Measurements from ENCODE around the gene TBL1XR1. TPM values are rescaled to one million over a fixed set of nuclear protein-coding genes. Genes with fewer than 3 reads are reported as not detected.

TBL1XR1 gene
- total RNA-seq, 1 experiment from 2014 or later, result 81.0 TPM

DNA sequence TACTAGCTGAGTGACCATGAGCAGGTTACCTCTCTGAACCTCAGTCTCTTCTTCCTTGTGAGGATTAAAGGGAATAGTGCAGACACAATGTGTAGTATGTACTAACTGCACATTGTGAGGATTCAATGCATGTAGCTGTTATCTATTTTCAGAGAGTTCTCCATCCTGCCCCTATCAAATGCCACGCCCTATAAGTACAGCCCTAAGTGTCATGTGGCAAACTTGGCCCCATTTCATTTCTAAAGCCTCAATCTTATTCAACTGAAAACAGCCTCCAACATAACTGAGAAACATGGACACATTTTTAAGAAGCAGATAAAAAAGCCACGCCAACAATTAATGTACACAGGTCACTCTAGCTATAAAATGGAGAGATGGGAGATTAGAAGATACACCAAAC is 220.0 kb downstream of the TBL1XR1 start:
- Histone ChIP-seq H3K36me3 (ENCODE audit: insufficient read depth, low read length) (no peaks in the 10 kb centered on the region), H3K27ac (ENCODE audit: low read length) (no peak overlapping the region), H3K4me2 (ENCODE audit: low read depth, low read length, poor library complexity, severe bottlenecking) (no peak overlapping the region), H4K20me1 (ENCODE audit: insufficient read depth, low read depth, low read length) (no peaks in the 10 kb centered on the region), H3K9me2 (replicated peaks; ENCODE audit: insufficient read depth, low read length) (no peaks in the 10 kb centered on the region), H3K27me3 (ENCODE audit: low read length) (no peaks in the 10 kb centered on the region), H3K4me1 (ENCODE audit: low read length) (no peaks in the 10 kb centered on the region), H3K4me3 (ENCODE audit: low read length) (no peak overlapping the region), H3K9ac (ENCODE audit: low read length) (no peak overlapping the region), H3K79me2 (ENCODE audit: low read length) (no peaks in the 10 kb centered on the region), H2AFZ (ENCODE audit: low read length) (no peak overlapping the region), H3K9me3 (ENCODE audit: low read length) (no peaks in the 10 kb centered on the region)
- DNase-seq, result no peak

- no peak overlapping the region for H3K27ac ChIP-seq (ENCODE audit: low read length)
- no peak overlapping the region for H3K4me3 ChIP-seq (ENCODE audit: low read length)
- no peak overlapping the region for H3K9ac ChIP-seq (ENCODE audit: low read length)
- H3K36me3 ChIP-seq (ENCODE audit: insufficient read depth, low read length), result no peaks in the 10 kb centered on the region
- H3K9me3 ChIP-seq (ENCODE audit: low read length), result no peaks in the 10 kb centered on the region
- H3K79me2 ChIP-seq (ENCODE audit: low read length), result no peaks in the 10 kb centered on the region
- no peaks in the 10 kb centered on the region for H3K4me1 ChIP-seq (ENCODE audit: low read length)
- no peaks in the 10 kb centered on the region for H4K20me1 ChIP-seq (ENCODE audit: insufficient read depth, low read depth, low read length)
- no peak overlapping the region for H3K4me2 ChIP-seq (ENCODE audit: low read depth, low read length, poor library complexity, severe bottlenecking)
- H2AFZ ChIP-seq (ENCODE audit: low read length), result no peak overlapping the region
- no peaks in the 10 kb centered on the region for H3K9me2 ChIP-seq (replicated peaks; ENCODE audit: insufficient read depth, low read length)
- DNase-seq, result no peak
- no peaks in the 10 kb centered on the region for H3K27me3 ChIP-seq (ENCODE audit: low read length)
These were observed 220.7 kb downstream of the TBL1XR1 start for GRCh38 chr3:176976586-176976985.

DNA sequence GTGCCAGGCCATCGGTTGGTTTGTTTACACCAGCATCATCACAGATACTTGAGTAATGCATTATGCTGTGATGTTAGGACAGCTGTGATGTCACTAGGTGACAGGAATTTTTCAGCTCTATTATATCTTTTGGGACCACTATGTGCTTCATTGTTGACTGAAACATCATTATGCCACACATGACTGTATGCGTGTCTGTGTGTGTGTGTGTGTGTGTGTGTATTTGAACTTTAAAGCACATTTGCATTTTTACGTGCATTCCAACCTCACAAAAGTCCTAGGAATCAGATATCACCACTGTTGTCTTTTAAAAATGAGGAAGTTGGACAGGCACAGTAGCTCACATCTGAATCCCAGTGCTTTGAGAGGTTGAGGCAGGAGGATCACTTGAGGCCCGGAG is 223.0 kb downstream of the TBL1XR1 start:
- Histone ChIP-seq H3K4me2 (ENCODE audit: low read depth, low read length, poor library complexity, severe bottlenecking) (no peak overlapping the region), H3K9ac (ENCODE audit: low read length) (no peak overlapping the region), H3K79me2 (ENCODE audit: low read length) (no peaks in the 10 kb centered on the region), H3K4me1 (ENCODE audit: low read length) (no peaks in the 10 kb centered on the region), H3K27ac (ENCODE audit: low read length) (no peak overlapping the region), H4K20me1 (ENCODE audit: insufficient read depth, low read depth, low read length) (no peaks in the 10 kb centered on the region), H3K9me3 (ENCODE audit: low read length) (no peaks in the 10 kb centered on the region), H3K27me3 (ENCODE audit: low read length) (no peaks in the 10 kb centered on the region), H2AFZ (ENCODE audit: low read length) (no peak overlapping the region), H3K9me2 (replicated peaks; ENCODE audit: insufficient read depth, low read length) (no peaks in the 10 kb centered on the region), H3K4me3 (ENCODE audit: low read length) (no peak overlapping the region), H3K36me3 (ENCODE audit: insufficient read depth, low read length) (no peaks in the 10 kb centered on the region)
- no peak for DNase-seq

DNA sequence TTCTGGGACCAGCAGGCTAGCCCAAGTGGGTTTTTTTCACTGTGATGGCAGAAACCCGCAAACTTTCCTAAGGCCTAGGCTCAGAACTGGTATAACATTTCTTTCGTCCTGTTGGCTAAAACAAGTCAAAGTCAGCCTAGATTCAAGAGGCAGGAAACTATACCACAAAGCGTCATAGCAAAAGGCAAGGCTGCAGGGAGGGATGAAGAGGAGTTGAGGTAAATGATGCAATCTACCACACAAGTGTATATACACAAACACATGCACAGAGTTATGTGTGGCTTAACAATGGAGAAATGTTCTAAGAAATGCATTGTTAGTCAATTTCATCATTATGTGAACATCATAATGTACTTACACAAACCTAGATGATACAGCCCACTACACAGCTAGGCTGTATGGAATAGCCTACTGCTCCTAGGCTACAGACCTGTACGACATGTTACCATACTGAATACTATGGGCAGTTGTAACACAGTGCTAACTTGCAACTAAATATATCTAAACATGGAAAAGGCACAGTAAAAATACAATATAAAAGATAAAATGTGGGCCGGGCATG is 225.6 kb downstream of the TBL1XR1 start:
- Histone ChIP-seq H3K79me2 (ENCODE audit: low read length) (no peaks in the 10 kb centered on the region), H3K4me1 (ENCODE audit: low read length) (no peaks in the 10 kb centered on the region; the same call in 1 of the 2 replicates), H3K9ac (ENCODE audit: low read length) (no peak overlapping the region), H3K27ac (ENCODE audit: low read length) (no peak overlapping the region), H3K36me3 (ENCODE audit: insufficient read depth, low read length) (no peaks in the 10 kb centered on the region), H3K4me3 (ENCODE audit: low read length) (no peak overlapping the region), H4K20me1 (ENCODE audit: insufficient read depth, low read depth, low read length) (no peaks in the 10 kb centered on the region), H3K27me3 (ENCODE audit: low read length) (no peaks in the 10 kb centered on the region), H3K9me2 (replicated peaks; ENCODE audit: insufficient read depth, low read length) (no peaks in the 10 kb centered on the region), H3K4me2 (ENCODE audit: low read depth, low read length, poor library complexity, severe bottlenecking) (no peak overlapping the region), H2AFZ (ENCODE audit: low read length) (no peak overlapping the region), H3K9me3 (ENCODE audit: low read length) (no peaks in the 10 kb centered on the region)
- DNase-seq, result no peak

- H3K9ac ChIP-seq (ENCODE audit: low read length), result no peak overlapping the region
- no peaks in the 10 kb centered on the region for H4K20me1 ChIP-seq (ENCODE audit: insufficient read depth, low read depth, low read length)
- H3K4me3 ChIP-seq (ENCODE audit: low read length), result no peak overlapping the region
- H3K4me2 ChIP-seq (ENCODE audit: low read depth, low read length, poor library complexity, severe bottlenecking), result no peak overlapping the region
- no peaks in the 10 kb centered on the region for H3K9me2 ChIP-seq (replicated peaks; ENCODE audit: insufficient read depth, low read length)
- no peak for DNase-seq
- no peak overlapping the region for H3K27ac ChIP-seq (ENCODE audit: low read length)
- no peak overlapping the region for H2AFZ ChIP-seq (ENCODE audit: low read length)
- H3K4me1 ChIP-seq (ENCODE audit: low read length), result no peaks in the 10 kb centered on the region; the same call in 1 of the 2 replicates
- no peaks in the 10 kb centered on the region for H3K79me2 ChIP-seq (ENCODE audit: low read length)
- no peaks in the 10 kb centered on the region for H3K27me3 ChIP-seq (ENCODE audit: low read length)
- no peaks in the 10 kb centered on the region for H3K36me3 ChIP-seq (ENCODE audit: insufficient read depth, low read length)
- no peaks in the 10 kb centered on the region for H3K9me3 ChIP-seq (ENCODE audit: low read length)
These were observed 226.5 kb downstream of the TBL1XR1 start for GRCh38 chr3:176970770-176971169.

- H3K9ac ChIP-seq (ENCODE audit: low read length), result no peak overlapping the region
- H3K4me2 ChIP-seq (ENCODE audit: low read depth, low read length, poor library complexity, severe bottlenecking), result no peak overlapping the region
- DNase-seq, result no peak
- no peak overlapping the region for H2AFZ ChIP-seq (ENCODE audit: low read length)
- H3K27ac ChIP-seq (ENCODE audit: low read length), result no peak overlapping the region
- no peaks in the 10 kb centered on the region for H3K9me2 ChIP-seq (replicated peaks; ENCODE audit: insufficient read depth, low read length)
- no peaks in the 10 kb centered on the region for H4K20me1 ChIP-seq (ENCODE audit: insufficient read depth, low read depth, low read length)
- no peaks in the 10 kb centered on the region for H3K27me3 ChIP-seq (ENCODE audit: low read length)
- no peaks in the 10 kb centered on the region for H3K36me3 ChIP-seq (ENCODE audit: insufficient read depth, low read length)
- no peaks in the 10 kb centered on the region for H3K79me2 ChIP-seq (ENCODE audit: low read length)
- no peaks in the 10 kb centered on the region for H3K9me3 ChIP-seq (ENCODE audit: low read length)
- no peak overlapping the region for H3K4me3 ChIP-seq (ENCODE audit: low read length)
- no peaks in the 10 kb centered on the region; the same call in 1 of the 2 replicates for H3K4me1 ChIP-seq (ENCODE audit: low read length)
These were observed 227.8 kb downstream of the TBL1XR1 start for GRCh38 chr3:176969506-176969905.

Small RNA genes within 50 kb of the gene (small RNA-seq; reads per million reads assigned to genes)
- gene RF00019, result not detected
- gene RNU6-681P, result not detected
